Measurements from ENCODE around the gene BACH2.

- no peak for TF ChIP-seq CHD7 (IDR thresholded peaks at IDR 0.05; ENCODE audit: insufficient replicate concordance, low read length)
- TF ChIP-seq CTCF (IDR thresholded peaks at IDR 0.05; ENCODE audit: control extremely low read depth in 1 of 3, insufficient read depth in 1 of 3, low read depth in 1 of 3, low read length in 3 of 3) = no peak
- TF ChIP-seq SAP30 (IDR thresholded peaks at IDR 0.05; ENCODE audit: insufficient read depth, insufficient replicate concordance, low read length) = no peak
- TF ChIP-seq POLR2A (IDR thresholded peaks at IDR 0.05; ENCODE audit: control extremely low read depth in 1 of 2, low read depth in 2 of 2, low read length in 2 of 2) = no peak
- no peak for TF ChIP-seq JUN (IDR thresholded peaks at IDR 0.05; ENCODE audit: low read depth, low read length)
- TF ChIP-seq EZH2 (IDR thresholded peaks at IDR 0.05; ENCODE audit: low read depth, low read length, severe bottlenecking) = no peak
- no peak for TF ChIP-seq TAF1 (IDR thresholded peaks at IDR 0.05; ENCODE audit: low read depth, low read length)
- TF ChIP-seq TCF12 (IDR thresholded peaks at IDR 0.05; ENCODE audit: low read depth, low read length) = no peak
- no peak for TF ChIP-seq POLR2AphosphoS5 (IDR thresholded peaks at IDR 0.05; ENCODE audit: low read depth, low read length)
- no peak for TF ChIP-seq RFX5 (IDR thresholded peaks at IDR 0.05; ENCODE audit: borderline replicate concordance, low read depth, low read length)
These were observed 6.4 kb upstream of the BACH2 start for GRCh38 chr6:90303039-90303438.
